HG03045 (cell line): ENCODE data around the gene MICAL3.

Source experiments
- ATAC-seq: cut with Tn5 transposase; IDR thresholded peaks from one replicate; pipeline ENCODE4 v1.9.1; 2021; ENCODE audit warnings: mild to moderate bottlenecking, moderate library complexity; ENCODE audit not compliant: unreplicated experiment

Gene MICAL3

DNA sequence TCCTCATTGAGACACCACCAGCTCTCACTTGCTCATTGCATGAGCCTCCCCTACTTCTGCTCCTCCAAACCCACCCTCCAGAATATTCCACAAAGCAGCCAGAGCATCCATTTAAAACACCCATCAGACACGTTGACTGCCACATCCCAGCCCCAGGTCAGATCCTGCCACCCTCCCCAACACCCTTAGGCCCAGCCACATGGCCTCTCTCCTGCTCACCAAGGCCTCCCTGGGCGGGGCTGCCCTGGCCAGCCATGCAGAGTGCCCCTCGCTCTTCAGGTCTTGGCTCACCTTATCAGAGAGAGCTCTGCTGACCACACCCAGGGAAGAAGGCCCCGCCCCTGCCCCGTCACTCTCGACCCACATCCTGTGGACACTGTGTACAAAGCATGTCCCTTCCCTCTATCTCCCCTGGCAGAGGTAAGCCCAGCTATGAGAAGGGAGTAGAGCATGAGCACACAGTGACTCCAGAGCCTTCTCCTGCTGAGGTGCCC, 106.8 kb downstream of the MICAL3 start:
- ATAC-seq: no peak

DNA sequence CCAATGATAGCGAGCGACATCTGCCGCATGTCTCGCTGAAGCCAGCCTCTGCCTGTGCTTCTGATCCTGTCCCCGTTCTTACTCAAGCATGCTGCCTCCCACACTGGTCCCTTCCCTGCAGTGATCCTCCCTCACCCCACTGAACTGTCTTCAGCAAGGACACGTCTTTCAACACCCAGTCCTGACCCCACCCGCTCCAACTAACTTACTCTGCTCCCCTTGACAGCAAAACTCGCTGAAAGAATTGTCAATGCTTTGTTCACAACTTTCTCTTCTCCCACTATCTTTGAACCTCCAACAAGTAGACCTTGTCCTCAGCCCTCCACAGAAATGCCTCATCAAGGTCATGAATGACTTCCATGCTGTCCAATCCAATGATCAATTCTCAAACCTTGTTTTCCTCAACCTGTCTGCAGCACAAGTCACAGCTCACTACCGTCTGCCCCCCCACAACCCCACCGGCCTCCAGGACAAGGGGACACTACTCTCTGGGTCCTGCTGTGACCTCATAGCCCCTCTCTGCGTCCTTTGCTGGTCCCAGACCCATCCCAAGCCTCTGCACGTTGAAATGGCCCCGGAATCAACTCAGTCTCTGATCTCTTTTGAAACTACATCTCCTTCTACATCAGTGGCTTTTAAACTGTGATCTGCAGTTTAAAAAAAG, 108.0 kb downstream of the MICAL3 start:
- no peak for ATAC-seq

DNA sequence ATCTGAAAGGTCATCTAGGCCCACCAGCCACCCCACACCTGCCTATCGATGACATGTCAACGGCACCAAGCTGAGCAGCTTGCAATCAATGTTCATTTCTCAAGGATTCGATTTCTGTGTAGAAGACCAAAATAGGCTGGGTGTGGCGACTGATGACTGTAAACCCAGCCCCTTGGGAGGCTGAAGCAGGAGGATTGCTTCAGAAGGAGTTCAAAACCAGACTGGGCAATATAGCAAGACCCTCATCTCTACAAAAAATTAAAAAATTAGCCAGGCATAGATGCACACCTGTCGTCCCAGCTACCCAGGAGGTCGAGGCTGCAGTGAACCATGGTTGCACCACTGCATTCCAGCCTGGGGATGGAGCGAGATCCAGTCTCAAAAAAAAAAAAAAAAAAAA, 108.7 kb downstream of the MICAL3 start:
- ATAC-seq: no peak

DNA sequence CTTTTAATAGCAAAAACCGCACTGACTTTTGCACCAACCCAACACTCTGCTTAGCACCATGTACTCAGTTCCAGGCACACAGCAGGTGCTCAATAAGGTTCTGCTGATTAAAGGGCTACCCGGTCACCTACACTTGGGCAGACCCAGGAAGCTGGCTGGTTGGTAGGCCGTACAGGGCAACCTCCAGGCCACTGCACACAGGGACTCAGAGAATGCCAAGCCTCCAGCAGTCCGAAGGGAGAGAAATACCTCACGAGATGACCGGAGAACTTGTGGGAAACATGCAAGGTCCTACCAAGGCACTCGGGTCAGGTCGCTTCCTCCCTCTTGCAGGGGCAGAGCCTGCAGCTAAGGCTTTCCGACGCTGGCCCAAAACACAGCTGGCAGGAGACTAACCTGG, 109.2 kb downstream of the MICAL3 start:
- no peak for ATAC-seq

DNA sequence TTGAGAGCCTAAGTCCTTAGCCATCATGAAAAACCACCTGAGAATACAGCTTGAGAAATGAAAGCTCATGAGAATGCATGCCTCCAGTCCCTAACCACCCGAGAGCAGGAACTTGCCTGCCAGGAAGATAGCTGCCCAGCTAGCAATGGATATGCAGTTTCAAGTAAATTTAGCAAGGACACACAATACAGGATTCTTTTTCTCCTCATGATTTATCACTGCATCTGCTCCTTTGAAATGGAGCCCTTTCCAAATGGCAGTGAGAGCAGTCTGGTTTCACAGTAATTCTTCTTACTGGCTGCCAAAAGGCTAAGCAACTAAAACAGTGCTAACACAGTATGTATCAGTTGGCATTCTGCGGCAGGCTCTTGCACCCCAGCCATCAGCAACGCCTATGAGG, 109.9 kb downstream of the MICAL3 start:
- no peak for ATAC-seq

DNA sequence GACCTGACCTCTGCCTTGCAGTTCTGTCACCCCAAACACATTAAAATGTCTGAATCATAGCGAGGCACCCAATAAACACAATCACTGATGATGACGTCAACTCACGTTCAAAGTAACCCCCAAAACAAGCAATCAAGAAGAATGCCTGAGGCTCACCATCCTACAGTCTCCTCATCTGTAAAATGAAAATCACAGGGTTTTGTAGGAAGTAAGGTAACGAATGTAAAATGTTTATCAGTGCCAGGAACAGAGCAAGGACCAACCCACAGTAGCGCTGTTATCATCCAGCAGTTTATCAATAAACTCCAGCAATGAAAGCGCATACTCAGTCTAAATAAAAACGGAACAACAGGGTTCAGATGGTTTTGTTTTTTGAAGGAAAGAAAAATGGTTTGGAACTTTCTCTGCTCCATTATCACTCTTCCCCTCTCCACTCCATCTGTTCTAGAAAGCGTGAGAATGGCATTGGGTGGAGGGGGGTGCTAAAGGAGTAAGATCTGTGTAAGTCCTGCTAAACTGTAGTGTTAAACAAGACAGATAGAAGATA, 110.5 kb downstream of the MICAL3 start:
- ATAC-seq: no peak

DNA sequence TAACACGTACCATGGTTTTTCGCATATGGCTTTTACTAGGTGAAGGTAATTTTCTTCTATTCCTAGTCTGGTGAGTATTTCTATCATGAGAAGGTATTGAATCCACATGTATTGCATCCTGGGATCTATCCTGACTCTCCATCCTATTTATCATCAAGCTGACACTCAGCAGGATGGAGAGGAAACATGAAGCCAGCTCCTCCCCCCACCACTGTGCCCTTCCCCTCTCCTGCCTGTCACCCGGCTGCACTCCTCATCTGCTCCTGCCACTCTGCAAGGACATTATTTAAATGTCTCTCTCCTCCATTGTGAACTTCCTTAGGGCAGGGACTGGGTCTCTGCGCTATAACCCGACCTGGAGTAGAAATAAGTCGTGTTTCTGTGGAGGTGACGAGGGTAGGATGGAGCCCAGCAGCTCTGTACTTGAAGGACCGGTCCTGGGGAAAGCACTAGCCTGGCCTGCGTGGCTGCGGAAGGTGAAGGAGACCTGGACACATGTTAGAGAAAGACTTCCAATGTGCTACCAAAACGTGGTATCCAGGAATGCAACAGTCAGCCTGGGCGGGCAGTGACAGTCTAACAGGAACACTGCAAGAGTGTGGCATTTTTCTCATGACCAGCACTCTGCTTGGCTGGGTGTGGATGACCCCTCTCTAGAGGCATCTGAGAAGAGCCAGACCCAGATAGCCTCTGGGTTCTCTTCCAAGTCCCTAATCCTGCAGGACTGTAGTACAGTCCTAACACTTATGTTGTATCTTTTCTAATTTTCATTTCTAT, 111.2 kb downstream of the MICAL3 start:
- ATAC-seq: no peak

DNA sequence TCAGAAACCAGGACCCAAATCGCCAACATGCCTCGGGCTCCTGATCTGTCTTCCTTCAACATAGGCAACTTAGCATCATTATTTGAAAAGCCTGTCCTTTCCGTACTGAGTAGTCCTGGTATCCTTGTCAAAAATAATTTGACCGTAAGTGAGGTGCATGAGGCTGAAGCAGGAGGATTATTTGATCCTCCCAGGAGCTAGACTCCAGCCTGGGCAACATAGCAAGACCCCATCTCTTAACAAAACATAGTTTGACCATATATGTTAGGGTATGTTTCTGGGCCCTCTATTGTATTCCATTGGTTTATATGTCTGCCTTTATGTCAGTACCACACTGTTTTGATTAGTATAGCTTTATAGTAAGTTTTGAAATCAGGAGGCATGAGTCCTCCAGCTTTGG, 112.5 kb downstream of the MICAL3 start:
- ATAC-seq: no peak

DNA sequence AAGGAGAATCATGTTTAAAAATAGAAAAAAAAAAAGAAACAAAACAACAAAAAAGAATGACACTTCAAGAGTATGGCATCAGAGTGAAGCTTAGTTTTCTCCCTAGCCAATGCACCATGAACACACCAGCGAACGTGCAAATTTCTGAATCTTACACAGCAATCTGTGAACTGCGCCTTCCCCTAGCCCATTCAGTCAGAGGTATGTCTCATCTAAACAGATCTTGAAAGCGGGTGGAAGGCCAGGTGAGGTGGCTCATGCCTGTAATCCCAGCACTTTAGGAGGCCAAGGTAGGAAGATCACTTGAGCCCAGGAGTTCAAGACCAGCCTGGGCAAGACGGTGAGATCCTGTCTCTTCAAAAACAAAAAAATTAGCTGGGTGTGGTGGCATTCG, 113.1 kb downstream of the MICAL3 start:
- ATAC-seq: no peak

DNA sequence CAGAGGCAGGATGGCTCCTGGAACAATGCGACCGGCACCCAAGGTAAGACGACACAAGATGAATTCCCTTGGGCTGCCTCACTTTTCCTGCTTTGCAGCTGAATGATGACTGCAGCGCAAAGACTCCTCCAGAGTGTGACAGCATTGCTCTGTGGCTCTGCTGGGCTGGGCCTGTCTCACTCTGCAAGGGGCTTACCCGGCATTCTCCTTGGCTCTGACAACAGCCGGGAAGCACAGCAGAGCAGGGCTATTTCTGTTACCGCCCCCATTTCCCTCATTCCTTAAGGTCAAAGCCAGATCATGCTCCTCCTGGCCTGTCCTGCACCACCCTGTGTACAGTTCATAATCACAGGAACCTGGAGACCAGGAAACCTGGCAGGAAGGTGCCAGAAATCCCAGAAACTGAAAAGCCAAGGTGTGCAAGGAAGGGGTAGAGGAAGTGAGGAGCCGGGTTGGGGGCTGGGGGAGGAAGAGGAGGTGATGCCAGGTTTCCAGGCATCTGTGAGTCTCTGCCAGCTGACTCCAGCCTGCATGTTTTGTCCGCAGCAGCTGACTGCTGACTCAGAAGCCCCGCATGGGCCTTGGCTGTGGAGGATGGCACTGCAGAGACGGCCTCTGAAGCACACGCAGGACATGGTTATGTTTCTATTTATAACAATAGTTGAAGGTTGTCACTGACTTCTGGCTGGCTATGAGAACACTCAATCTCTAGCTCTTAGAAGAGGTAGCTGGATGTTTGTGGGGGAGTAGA, 113.6 kb downstream of the MICAL3 start:
- ATAC-seq: no peak

DNA sequence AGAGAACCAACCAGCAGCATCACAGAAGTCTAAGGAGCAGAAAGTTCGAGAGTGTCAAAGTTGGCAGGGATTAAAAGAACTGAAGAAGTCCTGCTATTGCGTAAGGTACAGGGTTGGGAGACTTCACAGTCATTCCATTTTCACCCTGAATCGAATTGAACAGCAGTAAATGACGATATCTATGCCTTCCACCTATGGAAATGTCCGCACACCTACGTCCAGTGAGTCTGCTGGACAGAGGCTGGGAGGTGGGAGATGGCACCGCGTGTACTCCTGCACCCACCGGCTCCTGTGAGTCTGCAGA, 116.7 kb downstream of the MICAL3 start:
- ATAC-seq: no peak

DNA sequence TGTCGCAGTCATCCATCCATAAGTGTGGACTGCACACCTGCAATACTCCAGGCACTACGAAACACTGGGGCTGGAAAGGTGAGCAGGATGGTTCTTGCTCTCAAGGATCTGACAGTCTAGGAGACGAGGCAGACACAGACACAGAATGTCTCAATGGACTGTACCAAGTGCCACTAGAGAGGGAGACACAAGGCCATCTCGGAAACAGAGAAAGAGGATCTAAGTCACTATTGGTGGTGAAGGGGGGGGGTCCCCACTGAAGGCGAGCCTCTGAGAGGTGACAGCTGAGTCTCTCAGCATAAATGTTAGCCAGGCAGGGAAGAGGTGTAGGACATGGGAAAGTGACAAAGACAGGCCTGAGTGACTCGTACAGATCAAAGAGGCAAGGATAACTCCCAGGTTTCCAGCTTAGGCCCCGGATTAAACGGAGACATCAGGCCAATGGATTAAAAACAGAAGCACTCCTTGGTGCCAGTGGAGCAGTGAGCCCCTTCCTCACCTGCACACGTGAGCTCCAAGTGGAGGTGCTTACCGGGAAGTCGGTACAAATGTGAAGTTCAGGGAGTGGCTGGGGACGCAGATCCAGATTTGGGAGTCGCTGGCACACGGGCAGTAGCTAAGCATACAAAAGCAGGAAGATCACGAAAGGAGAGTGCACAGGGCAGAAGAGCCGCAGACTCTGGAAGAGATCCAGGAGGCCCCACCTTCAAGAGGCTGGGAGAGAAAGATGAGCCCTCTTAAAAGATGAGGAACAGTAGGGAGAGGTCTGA, 117.2 kb downstream of the MICAL3 start:
- ATAC-seq: no peak

DNA sequence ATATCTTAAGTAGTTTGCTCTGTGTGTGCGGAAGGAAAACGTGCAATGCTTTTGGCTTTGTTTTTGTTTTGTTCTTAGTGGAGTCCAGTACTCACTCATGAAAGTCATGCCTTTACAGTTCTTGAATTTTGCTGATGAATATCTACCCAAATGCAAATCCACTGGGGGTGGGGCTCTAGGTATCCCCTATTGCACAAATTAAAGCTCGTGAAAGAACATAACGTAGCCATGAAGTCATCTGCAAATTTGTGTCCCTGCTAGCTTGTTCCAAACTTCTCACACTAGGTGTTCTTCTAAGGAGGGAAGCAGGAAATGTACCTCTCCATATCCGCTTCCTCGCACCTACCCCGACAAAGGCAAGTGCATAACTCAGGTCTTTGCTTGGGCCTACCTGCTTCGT, 118.9 kb downstream of the MICAL3 start:
- ATAC-seq: no peak

DNA sequence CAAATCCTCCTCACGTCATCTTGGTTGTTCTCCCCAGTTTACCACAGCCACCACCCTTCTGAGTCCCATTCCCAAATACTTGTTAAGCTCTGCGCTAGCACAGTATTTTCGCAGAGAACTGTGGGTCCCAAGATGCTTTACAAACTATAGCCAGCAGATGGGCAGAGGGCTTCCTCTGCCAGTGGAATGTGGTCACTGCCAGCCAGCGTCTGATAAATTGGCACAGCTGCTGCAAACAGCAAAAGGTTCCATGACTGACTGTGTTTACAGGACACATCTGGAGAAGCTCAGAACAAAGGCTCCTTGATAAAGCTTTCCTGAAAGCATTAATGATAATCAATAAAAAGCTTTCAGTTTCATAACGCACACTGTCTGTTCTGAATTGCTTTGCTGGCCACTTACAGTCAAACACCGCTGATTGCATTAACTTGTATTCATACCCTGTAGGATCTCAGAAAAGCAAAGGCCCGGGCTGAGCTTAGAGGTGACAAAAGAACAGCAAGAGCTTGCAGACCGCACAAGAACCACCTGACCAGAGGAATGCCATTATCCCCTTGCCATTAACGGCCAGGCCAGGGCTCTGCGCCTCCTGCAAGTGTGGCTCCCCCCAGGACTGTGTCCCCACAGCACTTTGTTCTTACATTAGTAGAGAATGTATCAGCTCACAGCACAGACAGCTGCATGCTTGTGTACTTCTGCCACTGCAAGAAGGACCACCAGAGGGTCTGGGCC, 120.6 kb downstream of the MICAL3 start:
- ATAC-seq: no peak

DNA sequence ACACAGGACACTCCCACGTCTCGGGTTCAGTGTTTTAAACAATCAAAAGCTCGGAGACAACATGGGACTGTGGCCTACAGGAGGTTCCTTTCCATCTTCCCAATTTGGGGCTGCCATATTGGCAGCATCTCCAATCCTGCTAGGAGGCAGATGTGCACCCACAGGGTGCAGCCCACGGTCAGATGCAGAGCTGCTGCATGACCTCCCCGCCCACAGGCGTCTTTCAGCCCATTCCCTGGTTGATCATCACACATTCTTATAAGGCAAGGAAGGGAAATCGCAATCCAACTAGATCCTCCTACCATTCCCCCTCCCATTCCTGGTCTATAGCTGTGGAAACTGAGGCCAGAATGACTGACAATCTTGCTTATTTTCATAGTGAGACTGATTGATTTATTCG, 121.4 kb downstream of the MICAL3 start:
- no peak for ATAC-seq

DNA sequence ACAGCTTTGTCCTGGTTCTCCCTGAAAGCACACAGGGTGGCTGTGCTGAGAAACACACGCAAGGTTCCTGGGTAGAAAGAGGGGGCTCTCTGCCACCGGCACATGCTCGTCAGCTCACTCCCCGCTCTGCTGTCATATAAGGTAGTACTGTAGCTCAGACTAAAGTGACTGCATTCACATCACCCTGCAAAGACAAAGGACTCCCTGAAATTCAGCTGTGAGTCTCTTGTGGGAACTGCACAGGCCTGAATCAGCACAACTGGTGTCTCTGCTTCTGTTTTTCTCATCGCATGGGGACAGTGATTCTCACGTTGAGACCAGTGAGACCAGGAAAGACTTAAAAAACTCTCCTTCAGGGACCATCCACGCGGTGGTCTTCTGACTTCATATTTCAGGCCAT, 126.0 kb downstream of the MICAL3 start:
- ATAC-seq: no peak

DNA sequence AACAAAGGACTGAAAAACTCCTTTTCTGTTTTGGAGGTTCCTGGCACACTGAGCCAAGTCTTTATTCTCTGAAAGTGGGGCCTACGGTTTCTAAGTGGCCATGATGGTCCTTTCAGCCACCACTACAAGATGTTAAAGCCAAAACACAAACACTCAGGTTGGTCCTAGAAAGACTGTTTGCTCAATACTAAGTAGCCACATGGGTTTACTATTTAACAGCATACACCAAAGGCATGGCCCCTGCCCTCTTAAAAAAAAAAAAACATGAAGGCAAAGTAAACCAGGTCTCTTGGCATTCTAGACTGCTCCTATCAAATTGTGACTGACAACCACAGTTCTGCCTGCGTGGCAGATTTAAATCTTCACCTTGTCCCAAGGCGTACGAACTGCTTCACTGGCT, 126.5 kb downstream of the MICAL3 start:
- ATAC-seq: no peak

DNA sequence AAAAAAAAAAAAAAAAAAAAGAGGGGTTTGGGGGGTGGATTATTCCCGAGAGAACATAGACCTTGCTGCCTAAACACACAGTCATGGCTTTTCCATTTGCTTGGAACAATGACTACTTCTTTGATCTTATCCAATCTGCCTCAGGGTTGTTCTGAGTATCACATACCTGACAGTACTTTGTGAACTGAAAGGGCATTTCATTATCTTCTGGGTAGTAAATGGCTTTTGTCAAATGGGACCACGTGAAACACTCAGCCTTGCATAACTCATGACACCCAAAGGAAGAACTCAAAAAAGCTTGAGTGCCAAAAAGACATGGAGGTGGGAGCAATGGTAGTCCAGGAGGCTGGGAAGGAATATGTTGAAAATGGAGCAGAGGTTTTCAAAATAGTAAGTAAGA, 126.9 kb downstream of the MICAL3 start:
- ATAC-seq: no peak

DNA sequence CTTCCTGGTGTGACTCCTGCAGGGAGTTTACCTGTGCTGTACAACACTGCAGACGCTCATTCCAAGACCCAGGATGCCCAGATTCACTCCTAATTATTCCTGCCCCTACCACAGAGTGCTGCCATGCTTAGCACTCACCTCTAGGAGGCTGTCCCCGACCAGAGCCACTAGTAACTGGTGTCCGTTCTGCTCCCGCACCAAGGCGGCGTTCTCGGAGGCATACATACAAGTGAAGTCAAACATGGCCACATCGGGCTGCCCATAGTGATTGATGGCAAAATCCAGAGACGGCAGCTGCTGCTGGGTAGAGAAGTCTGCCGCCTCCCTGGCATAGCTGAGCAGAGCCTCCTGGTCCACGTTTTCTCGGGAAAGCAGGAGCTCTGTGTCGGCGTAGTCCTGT, 127.8 kb downstream of the MICAL3 start:
- no peak for ATAC-seq

DNA sequence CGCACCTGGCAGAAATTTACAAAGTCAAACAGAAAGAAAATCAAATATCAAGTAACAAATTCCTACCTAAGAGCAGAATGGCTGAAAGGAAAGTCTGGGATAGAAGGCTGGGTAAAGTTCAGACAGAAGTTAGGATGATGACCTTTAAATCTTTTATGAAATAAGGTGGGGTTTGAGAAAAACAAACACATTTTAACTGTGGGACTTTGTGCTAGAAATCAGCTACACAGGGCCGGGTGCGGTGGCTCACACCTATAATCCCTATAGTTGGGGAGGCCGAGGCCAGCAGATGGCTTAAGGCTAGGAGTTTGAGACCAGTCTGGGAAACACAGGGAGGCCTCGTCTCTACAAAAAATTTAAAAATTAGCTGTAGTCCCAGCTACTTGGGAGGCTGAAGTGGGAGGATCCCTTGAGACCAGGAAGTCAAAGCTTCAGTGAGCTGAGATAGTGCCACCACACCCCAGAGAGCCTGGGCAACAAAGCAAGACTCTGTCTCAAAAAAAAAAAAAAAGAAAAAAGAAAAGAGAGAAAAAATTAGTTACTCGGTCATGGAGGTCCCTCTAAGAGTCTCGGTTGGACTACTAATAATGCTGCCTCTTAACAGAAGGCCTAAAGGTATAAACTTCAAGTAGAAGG, 130.3 kb downstream of the MICAL3 start:
- ATAC-seq: no peak
